HepG2 (cell line): Measurements from ENCODE around the gene ZNF174. TPM values are rescaled to one million over a fixed set of nuclear protein-coding genes. Genes with fewer than 3 reads are reported as not detected.

Experiments
- ATF1 ChIP-seq: IDR thresholded peaks from 2 replicates; pipeline ENCODE4 v1.6.1; 2016; ENCODE audit warnings: mild to moderate bottlenecking, control low read depth
- DR1 ChIP-seq: sonication (generic); formaldehyde crosslinking; IDR thresholded peaks from 2 replicates; pipeline ENCODE4 v1.8.0; 2021; ENCODE audit warnings: mild to moderate bottlenecking, missing genetic modification reagents, inconsistent platforms
- ELF4 ChIP-seq: sonication (generic); formaldehyde crosslinking; IDR thresholded peaks from 2 replicates; pipeline ENCODE4 v1.5.0; 2020; ENCODE audit warnings: missing genetic modification reagents, mild to moderate bottlenecking, moderate library complexity, borderline replicate concordance
- FOXK2 ChIP-seq: fragments of 450-650 bp; IDR thresholded peaks from 2 replicates; pipeline ENCODE4 v1.6.1; 2016
- POLR2G ChIP-seq: fragments of 200-400 bp; formaldehyde crosslinking; IDR thresholded peaks from 2 replicates; pipeline ENCODE4 v1.6.1; 2018; ENCODE audit warnings: mild to moderate bottlenecking, low read depth, low read length, moderate library complexity
- ZBTB3 ChIP-seq: sonication (generic); formaldehyde crosslinking; IDR thresholded peaks from 2 replicates; pipeline ENCODE4 v1.4.0; 2020; ENCODE audit warnings: low read depth, mild to moderate bottlenecking, moderate library complexity, missing genetic modification reagents, borderline replicate concordance
- ZNF282 ChIP-seq: fragments of 450-650 bp; IDR thresholded peaks from 2 replicates; pipeline ENCODE4 v1.6.1; 2018; ENCODE audit not compliant: partially characterized antibody
- ZNF557 ChIP-seq: sonication (generic); formaldehyde crosslinking; IDR thresholded peaks from 2 replicates; pipeline ENCODE4 v1.4.0; 2020; ENCODE audit warnings: missing genetic modification reagents
- ZNF558 ChIP-seq: sonication (generic); formaldehyde crosslinking; IDR thresholded peaks from 2 replicates; pipeline ENCODE4 v1.9.0; 2022; ENCODE audit warnings: mild to moderate bottlenecking, missing genetic modification reagents, borderline replicate concordance
- polyA plus RNA-seq, 8 experiments: library from polyadenylated mRNA; depleted of rRNA in 3 of 8; stranded (reverse) in 7 of 8; unstranded in 1 of 8; fragments of >200 nt; fragmentation: Illumina TruSeq in 4 of 8; extraction: Trizol in 4 of 8; gene quantifications; 2 replicates each; pipeline versions ENCODE4 v1.2.1 to v1.2.3, GENCODE V29; 2011 to 2016; ENCODE audit warnings: low read depth in 4 of 8, missing spikeins in 1 of 8, mixed read lengths in 1 of 8; ENCODE audit not compliant: insufficient read depth in 1 of 8
- total RNA-seq, 5 experiments: library from RNA; depleted of rRNA; stranded (reverse); fragments of >200 nt; fragmentation: Illumina TruSeq; extraction: Trizol; gene quantifications; 2 replicates each; pipeline ENCODE4 v1.2.3, GENCODE V29; 2016; ENCODE audit warnings: low read depth in 1 of 5
- TF ChIP-seq, protein P1 (sequence below): sonication (generic); formaldehyde crosslinking; IDR thresholded peaks from 2 replicates; pipeline ENCODE4 v1.4.0; 2020; ENCODE audit warnings: missing genetic modification reagents
- TF ChIP-seq, protein P2 (sequence below): sonication (generic); formaldehyde crosslinking; IDR thresholded peaks from 2 replicates; pipeline ENCODE4 v1.4.0; 2020; ENCODE audit warnings: mild to moderate bottlenecking, missing genetic modification reagents, borderline replicate concordance
- TF ChIP-seq, protein P3 (sequence below): sonication (generic); formaldehyde crosslinking; IDR thresholded peaks from 2 replicates; pipeline ENCODE4 v1.8.1; 2023; ENCODE audit warnings: missing genetic modification reagents, inconsistent platforms, borderline replicate concordance
- TF ChIP-seq, protein P4 (sequence below): sonication (generic); formaldehyde crosslinking; IDR thresholded peaks from 2 replicates; pipeline ENCODE4 v1.8.1; 2023; ENCODE audit warnings: mild to moderate bottlenecking, inconsistent platforms, moderate library complexity, missing genetic modification reagents, borderline replicate concordance
- TF ChIP-seq, protein P5 (sequence below): sonication (generic); formaldehyde crosslinking; IDR thresholded peaks from 2 replicates; pipeline ENCODE4 v1.4.0; 2020; ENCODE audit warnings: missing genetic modification reagents

ZNF174 gene
- total and polyA plus RNA-seq, 2 of the 13 experiments (the other 11 are each of a cell fraction or from before 2014, with no cell fraction given): 8.3 to 10.6 TPM

DNA sequence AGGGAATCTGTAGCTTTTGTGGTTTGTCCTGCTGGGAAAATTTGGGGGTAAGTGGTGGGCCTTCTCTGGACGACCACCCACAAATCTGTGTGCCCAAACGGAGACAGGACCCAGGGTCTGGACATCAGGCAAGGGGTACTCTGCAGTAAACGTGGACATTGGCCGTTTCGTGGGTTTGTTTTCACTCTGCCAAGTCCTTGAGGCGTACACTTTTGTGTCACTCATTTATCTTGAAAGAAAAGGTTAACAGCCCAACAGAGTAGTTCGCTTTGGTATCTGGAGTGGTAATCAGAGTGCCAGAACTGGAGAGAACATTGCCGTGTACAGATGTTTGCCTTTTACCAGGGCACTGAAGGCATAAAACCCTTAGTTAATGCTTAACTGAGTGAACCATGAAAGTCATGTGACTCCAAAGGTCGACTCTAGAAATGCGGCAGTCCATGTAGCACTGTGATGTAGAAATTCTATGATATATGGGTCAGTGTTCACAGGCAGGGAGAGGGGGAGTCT is 57.9 kb downstream of the ZNF174 start (continued):
- TF ChIP-seq, protein P1, sequence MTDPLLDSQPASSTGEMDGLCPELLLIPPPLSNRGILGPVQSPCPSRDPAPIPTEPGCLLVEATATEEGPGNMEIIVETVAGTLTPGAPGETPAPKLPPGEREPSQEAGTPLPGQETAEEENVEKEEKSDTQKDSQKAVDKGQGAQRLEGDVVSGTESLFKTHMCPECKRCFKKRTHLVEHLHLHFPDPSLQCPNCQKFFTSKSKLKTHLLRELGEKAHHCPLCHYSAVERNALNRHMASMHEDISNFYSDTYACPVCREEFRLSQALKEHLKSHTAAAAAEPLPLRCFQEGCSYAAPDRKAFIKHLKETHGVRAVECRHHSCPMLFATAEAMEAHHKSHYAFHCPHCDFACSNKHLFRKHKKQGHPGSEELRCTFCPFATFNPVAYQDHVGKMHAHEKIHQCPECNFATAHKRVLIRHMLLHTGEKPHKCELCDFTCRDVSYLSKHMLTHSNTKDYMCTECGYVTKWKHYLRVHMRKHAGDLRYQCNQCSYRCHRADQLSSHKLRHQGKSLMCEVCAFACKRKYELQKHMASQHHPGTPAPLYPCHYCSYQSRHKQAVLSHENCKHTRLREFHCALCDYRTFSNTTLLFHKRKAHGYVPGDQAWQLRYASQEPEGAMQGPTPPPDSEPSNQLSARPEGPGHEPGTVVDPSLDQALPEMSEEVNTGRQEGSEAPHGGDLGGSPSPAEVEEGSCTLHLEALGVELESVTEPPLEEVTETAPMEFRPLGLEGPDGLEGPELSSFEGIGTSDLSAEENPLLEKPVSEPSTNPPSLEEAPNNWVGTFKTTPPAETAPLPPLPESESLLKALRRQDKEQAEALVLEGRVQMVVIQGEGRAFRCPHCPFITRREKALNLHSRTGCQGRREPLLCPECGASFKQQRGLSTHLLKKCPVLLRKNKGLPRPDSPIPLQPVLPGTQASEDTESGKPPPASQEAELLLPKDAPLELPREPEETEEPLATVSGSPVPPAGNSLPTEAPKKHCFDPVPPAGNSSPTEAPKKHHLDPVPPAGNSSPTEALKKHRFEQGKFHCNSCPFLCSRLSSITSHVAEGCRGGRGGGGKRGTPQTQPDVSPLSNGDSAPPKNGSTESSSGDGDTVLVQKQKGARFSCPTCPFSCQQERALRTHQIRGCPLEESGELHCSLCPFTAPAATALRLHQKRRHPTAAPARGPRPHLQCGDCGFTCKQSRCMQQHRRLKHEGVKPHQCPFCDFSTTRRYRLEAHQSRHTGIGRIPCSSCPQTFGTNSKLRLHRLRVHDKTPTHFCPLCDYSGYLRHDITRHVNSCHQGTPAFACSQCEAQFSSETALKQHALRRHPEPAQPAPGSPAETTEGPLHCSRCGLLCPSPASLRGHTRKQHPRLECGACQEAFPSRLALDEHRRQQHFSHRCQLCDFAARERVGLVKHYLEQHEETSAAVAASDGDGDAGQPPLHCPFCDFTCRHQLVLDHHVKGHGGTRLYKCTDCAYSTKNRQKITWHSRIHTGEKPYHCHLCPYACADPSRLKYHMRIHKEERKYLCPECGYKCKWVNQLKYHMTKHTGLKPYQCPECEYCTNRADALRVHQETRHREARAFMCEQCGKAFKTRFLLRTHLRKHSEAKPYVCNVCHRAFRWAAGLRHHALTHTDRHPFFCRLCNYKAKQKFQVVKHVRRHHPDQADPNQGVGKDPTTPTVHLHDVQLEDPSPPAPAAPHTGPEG: no peak
- TF ChIP-seq FOXK2 (no peak), ATF1 (CRISPR knock-in tag) (no peak), POLR2G (peak; percentile 89), ZBTB3 (no peak), DR1 (CRISPR knock-in tag) (peak; percentile 37; the same call in 1 of the 2 replicates), ZNF558 (CRISPR knock-in tag) (no peak), ZNF282 (no peak), ELF4 (CRISPR knock-in tag) (peak; percentile 58; the same call in 1 of the 2 replicates), ZNF557 (CRISPR knock-in tag) (no peak)
- TF ChIP-seq, protein P2, sequence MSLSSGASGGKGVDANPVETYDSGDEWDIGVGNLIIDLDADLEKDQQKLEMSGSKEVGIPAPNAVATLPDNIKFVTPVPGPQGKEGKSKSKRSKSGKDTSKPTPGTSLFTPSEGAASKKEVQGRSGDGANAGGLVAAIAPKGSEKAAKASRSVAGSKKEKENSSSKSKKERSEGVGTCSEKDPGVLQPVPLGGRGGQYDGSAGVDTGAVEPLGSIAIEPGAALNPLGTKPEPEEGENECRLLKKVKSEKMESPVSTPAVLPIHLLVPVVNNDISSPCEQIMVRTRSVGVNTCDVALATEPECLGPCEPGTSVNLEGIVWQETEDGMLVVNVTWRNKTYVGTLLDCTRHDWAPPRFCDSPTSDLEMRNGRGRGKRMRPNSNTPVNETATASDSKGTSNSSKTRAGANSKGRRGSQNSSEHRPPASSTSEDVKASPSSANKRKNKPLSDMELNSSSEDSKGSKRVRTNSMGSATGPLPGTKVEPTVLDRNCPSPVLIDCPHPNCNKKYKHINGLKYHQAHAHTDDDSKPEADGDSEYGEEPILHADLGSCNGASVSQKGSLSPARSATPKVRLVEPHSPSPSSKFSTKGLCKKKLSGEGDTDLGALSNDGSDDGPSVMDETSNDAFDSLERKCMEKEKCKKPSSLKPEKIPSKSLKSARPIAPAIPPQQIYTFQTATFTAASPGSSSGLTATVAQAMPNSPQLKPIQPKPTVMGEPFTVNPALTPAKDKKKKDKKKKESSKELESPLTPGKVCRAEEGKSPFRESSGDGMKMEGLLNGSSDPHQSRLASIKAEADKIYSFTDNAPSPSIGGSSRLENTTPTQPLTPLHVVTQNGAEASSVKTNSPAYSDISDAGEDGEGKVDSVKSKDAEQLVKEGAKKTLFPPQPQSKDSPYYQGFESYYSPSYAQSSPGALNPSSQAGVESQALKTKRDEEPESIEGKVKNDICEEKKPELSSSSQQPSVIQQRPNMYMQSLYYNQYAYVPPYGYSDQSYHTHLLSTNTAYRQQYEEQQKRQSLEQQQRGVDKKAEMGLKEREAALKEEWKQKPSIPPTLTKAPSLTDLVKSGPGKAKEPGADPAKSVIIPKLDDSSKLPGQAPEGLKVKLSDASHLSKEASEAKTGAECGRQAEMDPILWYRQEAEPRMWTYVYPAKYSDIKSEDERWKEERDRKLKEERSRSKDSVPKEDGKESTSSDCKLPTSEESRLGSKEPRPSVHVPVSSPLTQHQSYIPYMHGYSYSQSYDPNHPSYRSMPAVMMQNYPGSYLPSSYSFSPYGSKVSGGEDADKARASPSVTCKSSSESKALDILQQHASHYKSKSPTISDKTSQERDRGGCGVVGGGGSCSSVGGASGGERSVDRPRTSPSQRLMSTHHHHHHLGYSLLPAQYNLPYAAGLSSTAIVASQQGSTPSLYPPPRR (CRISPR knock-in tag): no peak
- TF ChIP-seq, protein P3, sequence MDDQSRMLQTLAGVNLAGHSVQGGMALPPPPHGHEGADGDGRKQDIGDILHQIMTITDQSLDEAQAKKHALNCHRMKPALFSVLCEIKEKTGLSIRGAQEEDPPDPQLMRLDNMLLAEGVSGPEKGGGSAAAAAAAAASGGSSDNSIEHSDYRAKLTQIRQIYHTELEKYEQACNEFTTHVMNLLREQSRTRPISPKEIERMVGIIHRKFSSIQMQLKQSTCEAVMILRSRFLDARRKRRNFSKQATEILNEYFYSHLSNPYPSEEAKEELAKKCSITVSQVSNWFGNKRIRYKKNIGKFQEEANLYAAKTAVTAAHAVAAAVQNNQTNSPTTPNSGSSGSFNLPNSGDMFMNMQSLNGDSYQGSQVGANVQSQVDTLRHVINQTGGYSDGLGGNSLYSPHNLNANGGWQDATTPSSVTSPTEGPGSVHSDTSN (CRISPR knock-in tag): no peak
- TF ChIP-seq, protein P4, sequence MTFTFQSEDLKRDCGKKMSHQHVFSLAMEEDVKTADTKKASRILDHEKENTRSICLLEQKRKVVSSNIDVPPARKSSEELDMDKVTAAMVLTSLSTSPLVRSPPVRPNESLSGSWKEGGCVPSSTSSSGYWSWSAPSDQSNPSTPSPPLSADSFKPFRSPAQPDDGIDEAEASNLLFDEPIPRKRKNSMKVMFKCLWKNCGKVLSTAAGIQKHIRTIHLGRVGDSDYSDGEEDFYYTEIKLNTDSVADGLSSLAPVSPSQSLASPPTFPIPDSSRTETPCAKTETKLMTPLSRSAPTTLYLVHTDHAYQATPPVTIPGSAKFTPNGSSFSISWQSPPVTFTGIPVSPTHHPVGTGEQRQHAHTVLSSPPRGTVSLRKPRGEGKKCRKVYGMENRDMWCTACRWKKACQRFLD (CRISPR knock-in tag): no peak
- TF ChIP-seq, protein P5, sequence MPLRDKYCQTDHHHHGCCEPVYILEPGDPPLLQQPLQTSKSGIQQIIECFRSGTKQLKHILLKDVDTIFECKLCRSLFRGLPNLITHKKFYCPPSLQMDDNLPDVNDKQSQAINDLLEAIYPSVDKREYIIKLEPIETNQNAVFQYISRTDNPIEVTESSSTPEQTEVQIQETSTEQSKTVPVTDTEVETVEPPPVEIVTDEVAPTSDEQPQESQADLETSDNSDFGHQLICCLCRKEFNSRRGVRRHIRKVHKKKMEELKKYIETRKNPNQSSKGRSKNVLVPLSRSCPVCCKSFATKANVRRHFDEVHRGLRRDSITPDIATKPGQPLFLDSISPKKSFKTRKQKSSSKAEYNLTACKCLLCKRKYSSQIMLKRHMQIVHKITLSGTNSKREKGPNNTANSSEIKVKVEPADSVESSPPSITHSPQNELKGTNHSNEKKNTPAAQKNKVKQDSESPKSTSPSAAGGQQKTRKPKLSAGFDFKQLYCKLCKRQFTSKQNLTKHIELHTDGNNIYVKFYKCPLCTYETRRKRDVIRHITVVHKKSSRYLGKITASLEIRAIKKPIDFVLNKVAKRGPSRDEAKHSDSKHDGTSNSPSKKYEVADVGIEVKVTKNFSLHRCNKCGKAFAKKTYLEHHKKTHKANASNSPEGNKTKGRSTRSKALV (CRISPR knock-in tag): no peak
